Body of pancreas (tissue), 4 donors: ENCODE measurements around the gene DEFB131A. TPM values are rescaled to one million over a fixed set of nuclear protein-coding genes. Genes with fewer than 3 reads are reported as not detected.
"Not testable (repeated sequence)": the region's sequence is repeated elsewhere in the genome, so short reads cannot be mapped to it uniquely, and the experiment has no call there.

Experiments
- ATAC-seq: fragments of 150-250 bp; one replicate; pipeline ENCODE4 v1.9.1; 2016
- DNase-seq, 4 donors: peaks; one replicate each; pipeline ENCODE4 v3.0.0-alpha.2; 2019
- H3K27ac ChIP-seq, 4 donors: fragments of 200-600 bp; sonication (generic); 1 replicate in 3 of 4; 2 replicates in 1 of 4; pipeline versions ENCODE4 v1.5.1 to v1.6.1; 2016 to 2019; ENCODE audit warnings: mild to moderate bottlenecking in 1 of 4, mixed read lengths in 1 of 4, moderate library complexity in 1 of 4
- H3K27me3 ChIP-seq, 2 donors: fragments of 200-600 bp; sonication (generic); one replicate each; pipeline ENCODE4 v1.6.0; 2016; ENCODE audit warnings: mild to moderate bottlenecking in 1 of 2
- H3K36me3 ChIP-seq, 2 donors: fragments of 200-600 bp; sonication (generic); replicated peaks in 1 of 2; 2 replicates each; pipeline ENCODE4 v1.5.1; 2016; ENCODE audit warnings: low read depth in 2 of 2; ENCODE audit not compliant: insufficient read depth in 1 of 2
- H3K4me1 ChIP-seq: fragments of 200-600 bp; sonication (generic); one replicate; pipeline ENCODE4 v1.6.0; 2016
- H3K4me3 ChIP-seq, 2 donors: fragments of 200-600 bp; sonication (generic); 1 replicate in 1 of 2; 2 replicates in 1 of 2; pipeline ENCODE4 v1.5.1; 2016 to 2019
- H3K9me3 ChIP-seq, 3 donors: fragments of 200-600 bp; sonication (generic); 1 replicate in 2 of 3; 2 replicates in 1 of 3; pipeline ENCODE4 v1.5.1; 2016
- WGBS, 2 donors: methylation state at CpG; one replicate each; pipeline ENCODE4 v1.1.5; 2017; 5-methylcytosine and 5-hydroxymethylcytosine counted together
- intact Hi-C: fragments of 100-400 bp; cut with DNase I; formaldehyde crosslinking; loops from one replicate; pipeline ENCODE4 v1.15.1; 2023
- total RNA-seq, 2 donors: library from RNA; depleted of rRNA; stranded (reverse); fragments of >200 nt; gene quantifications; one replicate each; pipeline ENCODE4 v1.1.0, GENCODE V29; 2016

Gene DEFB131A
- total RNA-seq, 2 donors from 2014 or later: not detected

DNA sequence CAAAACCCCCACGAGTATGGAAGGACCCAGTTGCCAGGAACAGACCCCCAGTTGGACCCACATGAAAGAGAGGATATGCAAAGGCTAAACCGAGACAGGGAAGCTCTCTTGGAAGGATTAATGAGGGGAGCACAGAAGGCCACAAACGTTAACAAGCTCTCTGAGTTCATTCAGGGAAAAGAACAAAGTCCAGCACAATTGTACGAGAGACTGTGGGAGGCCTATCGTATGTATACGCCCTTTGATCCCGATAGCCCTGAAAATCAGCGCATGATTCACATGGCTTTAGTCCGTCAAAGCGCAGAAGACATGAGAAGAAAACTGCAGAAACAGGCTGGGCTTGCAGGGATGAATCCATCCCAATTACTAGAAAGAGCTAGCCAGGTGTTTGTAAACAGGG is 8.0 kb downstream of the DEFB131A start:
- DNase-seq, H3K27ac ChIP-seq, H3K9me3 ChIP-seq, intact Hi-C loops, H3K36me3 ChIP-seq, H3K4me1 ChIP-seq, H3K27me3 ChIP-seq, H3K4me3 ChIP-seq, ATAC-seq: not testable (repeated sequence)
- 51 to 54% methylated on average over 10 of the region's 10 CpGs for WGBS, 2 donors

DNA sequence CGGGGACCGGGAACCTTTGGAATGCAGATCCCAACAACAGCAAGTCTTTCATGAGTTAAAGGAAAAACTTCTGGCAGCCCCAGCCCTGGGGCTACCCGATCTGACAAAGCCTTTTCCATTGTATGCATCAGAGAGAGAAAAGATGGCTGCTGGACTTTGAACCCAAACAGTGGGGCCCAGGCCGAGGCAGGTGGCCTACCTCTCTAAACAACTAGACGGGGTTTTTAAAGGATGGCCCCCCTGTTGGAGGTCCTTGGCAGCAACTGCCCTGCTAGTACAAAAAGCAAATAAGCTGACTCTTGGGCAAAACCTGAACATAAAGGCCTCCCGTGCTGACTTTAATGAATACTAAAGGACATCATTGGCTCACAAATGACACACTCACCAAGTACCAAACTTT is 10.1 kb downstream of the DEFB131A start:
- ATAC-seq, H3K27me3 ChIP-seq, H3K27ac ChIP-seq, DNase-seq, H3K9me3 ChIP-seq, H3K4me1 ChIP-seq, H3K4me3 ChIP-seq, H3K36me3 ChIP-seq, intact Hi-C loops: not testable (repeated sequence)
- WGBS, 2 donors: 35 to 44% methylated on average over 6 of the region's 6 CpGs

DNA sequence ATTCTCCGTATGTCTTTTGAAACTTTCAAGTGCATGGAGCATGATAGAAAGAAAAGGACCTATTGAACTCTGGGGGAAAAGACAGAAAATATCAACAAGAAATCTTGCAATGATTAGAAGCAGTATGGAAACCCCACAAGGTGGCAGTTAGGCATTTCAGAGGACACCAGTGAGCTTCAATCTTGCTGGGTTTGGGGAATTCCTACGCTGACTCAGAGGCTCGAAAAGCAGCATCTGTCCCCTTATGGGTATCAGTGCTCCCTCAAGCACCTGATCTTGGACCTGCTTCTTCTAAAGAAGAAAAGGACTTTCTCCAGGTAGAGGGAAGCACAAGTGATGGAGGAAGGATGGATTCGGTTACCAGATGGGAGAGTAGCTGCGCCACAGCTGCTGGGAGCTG is 10.8 kb downstream of the DEFB131A start:
- H3K36me3 ChIP-seq, H3K4me1 ChIP-seq, ATAC-seq, H3K9me3 ChIP-seq, H3K27ac ChIP-seq, H3K27me3 ChIP-seq, H3K4me3 ChIP-seq, intact Hi-C loops, DNase-seq: not testable (repeated sequence)
- 71 to 75% methylated on average over 5 of the region's 5 CpGs for WGBS, 2 donors

DNA sequence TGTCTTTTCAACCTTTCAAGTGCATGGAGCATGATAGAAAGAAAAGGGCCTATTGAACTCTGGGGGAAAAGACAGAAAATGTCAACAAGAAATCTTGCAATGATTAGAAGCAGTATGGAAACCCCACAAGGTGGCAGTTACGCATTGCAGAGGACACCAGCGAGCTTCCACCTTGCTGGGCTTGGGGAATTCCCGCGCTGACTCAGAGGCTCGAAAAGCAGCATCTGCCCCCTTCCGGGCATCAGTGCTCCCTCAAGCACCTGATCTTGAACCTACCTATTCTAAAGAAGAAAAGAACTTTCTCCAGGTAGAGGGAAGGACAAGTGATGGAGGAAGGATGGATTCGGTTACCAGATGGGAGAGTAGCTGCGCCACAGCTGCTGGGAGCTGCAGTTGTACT is 35.3 kb downstream of the DEFB131A start:
- H3K27me3 ChIP-seq, H3K4me1 ChIP-seq, DNase-seq, H3K9me3 ChIP-seq, H3K36me3 ChIP-seq, H3K4me3 ChIP-seq, ATAC-seq, intact Hi-C loops, H3K27ac ChIP-seq: not testable (repeated sequence)
- 32% methylated on average over 8 of the region's 8 CpGs; no CpG with 5 or more reads in 1 of the 2 donors for WGBS, 2 donors

DNA sequence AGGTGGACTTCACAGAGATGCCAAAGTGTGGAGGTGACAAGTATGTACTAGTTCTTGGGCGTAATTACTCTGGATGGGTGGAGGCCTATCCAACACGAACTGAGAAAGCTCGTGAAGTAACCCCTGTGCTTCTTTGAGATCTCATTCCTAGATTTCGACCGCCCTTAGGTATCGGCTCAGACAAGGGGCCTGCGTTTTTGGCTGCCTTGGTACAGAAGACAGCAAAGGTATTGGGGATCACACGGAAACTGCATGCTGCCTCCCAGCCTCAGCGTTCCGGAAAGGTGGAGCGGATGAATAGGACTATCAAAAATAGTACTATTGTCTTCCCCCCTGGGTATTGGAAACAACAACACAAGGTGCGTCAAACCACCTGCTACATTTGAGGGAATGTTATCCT is 35.9 kb downstream of the DEFB131A start:
- H3K4me1 ChIP-seq, H3K27ac ChIP-seq, H3K36me3 ChIP-seq, intact Hi-C loops, DNase-seq, H3K27me3 ChIP-seq, H3K9me3 ChIP-seq, ATAC-seq, H3K4me3 ChIP-seq: not testable (repeated sequence)
- 76 to 84% methylated on average over 12 of the region's 12 CpGs for WGBS, 2 donors

DNA sequence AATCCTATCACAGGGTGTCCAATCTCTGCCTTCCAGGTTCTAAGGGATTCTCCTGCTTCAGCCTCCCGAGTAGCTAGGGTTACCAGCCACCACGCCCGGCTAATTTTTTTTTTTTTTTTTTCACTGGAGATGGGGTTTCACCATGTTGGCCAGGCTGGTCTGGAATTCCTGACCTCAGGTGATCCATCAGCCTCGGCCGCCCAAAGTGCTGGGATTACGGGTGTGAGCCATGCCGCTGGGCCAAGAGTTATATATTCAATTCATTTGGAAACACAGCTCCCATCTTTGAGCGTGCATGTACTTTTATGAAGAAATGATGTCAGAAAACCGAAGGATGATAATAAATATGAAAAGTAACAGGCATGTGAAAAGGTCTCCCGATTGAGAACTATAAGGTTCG is 38.7 kb downstream of the DEFB131A start:
- ATAC-seq, H3K9me3 ChIP-seq, H3K4me1 ChIP-seq, H3K27ac ChIP-seq, H3K36me3 ChIP-seq, H3K27me3 ChIP-seq, DNase-seq, H3K4me3 ChIP-seq, intact Hi-C loops: not testable (repeated sequence)
- WGBS, 2 donors: 73 to 78% methylated on average over 11 of the region's 11 CpGs

DNA sequence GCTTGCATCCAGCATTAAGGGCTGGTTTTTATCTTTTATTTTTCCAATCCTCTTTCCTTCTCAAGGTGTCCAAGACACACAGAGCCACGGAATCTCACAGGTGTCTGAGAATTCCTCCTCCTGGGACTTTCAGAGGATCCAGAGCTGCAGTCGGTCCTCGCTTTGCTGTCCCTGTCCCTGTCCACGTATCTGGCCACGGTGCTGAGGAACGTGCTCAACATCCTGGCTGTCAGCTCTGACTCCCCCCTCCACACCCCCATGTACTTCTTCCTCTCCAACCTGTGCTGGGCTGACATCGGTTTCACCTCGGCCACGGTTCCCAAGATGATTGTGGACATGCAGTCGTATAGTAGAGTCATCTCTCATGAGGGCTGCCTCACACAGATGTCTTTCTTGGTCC is 39.5 kb downstream of the DEFB131A start:
- H3K27ac ChIP-seq, ATAC-seq, H3K4me1 ChIP-seq, H3K4me3 ChIP-seq, H3K9me3 ChIP-seq, DNase-seq, H3K27me3 ChIP-seq, intact Hi-C loops, H3K36me3 ChIP-seq: not testable (repeated sequence)
- 80 to 81% methylated on average over 10 of the region's 10 CpGs for WGBS, 2 donors

DNA sequence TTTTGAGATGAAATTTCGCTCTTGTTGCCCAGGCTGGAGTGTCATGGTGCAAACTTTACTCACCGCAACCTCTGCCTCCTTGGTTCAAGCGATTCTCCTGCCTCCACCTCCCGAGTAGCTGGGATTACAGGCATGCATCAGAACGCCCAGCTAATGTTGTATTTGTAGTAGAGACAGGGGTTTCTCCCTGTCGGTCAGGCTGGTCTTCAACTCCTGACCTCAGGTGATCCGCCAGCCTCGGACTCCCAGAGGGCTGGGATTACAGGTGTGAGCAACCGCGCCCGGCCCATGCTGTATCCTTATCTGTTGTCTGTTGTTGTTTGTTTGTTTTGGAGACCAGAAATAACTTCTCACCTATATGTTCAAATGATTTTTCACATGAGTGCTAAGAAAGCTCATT is 42.7 kb downstream of the DEFB131A start:
- H3K36me3 ChIP-seq, H3K27me3 ChIP-seq, ATAC-seq, H3K4me3 ChIP-seq, H3K9me3 ChIP-seq, DNase-seq, intact Hi-C loops, H3K27ac ChIP-seq, H3K4me1 ChIP-seq: not testable (repeated sequence)
- WGBS, 2 donors: 62 to 76% methylated on average over 7 to 11 of the region's 11 CpGs

DNA sequence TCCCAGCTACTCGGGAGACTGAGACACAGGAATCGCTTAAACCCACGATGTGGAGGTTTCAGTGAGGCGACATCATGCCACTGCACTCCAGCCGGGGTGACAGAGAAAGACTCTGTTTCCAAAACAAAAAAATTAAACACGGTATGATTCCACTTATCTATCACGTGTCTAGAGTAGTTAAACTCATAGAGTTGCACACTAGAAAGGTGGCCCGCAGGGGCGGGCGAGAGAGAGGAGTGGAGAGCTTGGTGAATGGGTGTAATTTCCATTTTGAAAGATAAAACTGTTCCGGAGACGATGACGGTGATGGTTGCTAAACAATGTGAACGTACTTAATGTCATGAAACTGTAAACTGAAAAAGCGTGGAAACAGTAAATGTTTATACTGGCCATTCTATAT is 44.6 kb downstream of the DEFB131A start:
- H3K36me3 ChIP-seq, intact Hi-C loops, H3K27me3 ChIP-seq, ATAC-seq, H3K9me3 ChIP-seq, H3K27ac ChIP-seq, H3K4me3 ChIP-seq, DNase-seq, H3K4me1 ChIP-seq: not testable (repeated sequence)
- 60 to 64% methylated on average over 15 of the region's 15 CpGs for WGBS, 2 donors

DNA sequence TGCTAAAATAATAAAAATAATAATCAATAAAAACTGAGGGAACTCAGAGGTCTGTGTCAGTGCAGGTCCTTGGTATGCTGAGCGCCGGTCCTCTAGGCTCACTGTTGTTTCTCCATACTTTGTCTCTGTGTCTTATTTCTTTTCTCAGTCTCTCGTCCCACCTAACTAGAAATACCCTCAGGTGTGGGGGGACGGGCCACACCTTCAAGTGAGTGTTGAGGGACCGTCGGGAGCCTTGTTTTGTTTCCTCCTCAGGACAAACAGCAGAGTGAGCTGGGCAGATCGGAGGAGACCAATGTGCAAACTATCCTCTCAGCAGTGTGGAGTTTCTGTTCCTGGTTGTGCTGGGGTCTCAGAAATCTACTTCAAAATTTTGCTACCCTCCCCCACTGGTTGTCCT is 46.3 kb downstream of the DEFB131A start:
- H3K9me3 ChIP-seq, DNase-seq, H3K27me3 ChIP-seq, H3K27ac ChIP-seq, H3K36me3 ChIP-seq, H3K4me1 ChIP-seq, H3K4me3 ChIP-seq, ATAC-seq, intact Hi-C loops: not testable (repeated sequence)
- WGBS, 2 donors: 38 to 39% methylated on average over 7 of the region's 7 CpGs

DNA sequence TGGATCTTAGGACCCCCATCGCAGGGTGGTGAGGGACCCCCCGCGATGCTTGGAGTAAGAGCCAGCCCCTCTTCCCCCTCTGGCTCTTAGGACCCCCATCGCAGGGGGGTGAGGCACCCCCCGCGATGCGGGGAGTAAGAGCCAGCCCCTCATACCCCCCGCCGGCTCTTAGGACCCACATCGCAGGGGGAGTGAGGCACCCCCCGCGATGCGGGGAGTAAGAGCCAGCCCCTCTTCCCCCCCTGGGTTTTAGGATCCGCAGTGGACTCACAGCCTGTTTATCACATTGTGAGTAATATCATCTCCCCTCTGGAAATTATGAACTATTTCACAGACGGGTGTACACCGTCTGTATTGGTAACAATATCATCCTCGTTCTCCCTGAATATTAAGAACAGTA is 46.8 kb downstream of the DEFB131A start:
- ATAC-seq, H3K27me3 ChIP-seq, intact Hi-C loops, H3K27ac ChIP-seq, H3K36me3 ChIP-seq, DNase-seq, H3K4me1 ChIP-seq, H3K9me3 ChIP-seq, H3K4me3 ChIP-seq: not testable (repeated sequence)
- 48 to 67% methylated on average over 6 to 9 of the region's 17 CpGs for WGBS, 2 donors

DNA sequence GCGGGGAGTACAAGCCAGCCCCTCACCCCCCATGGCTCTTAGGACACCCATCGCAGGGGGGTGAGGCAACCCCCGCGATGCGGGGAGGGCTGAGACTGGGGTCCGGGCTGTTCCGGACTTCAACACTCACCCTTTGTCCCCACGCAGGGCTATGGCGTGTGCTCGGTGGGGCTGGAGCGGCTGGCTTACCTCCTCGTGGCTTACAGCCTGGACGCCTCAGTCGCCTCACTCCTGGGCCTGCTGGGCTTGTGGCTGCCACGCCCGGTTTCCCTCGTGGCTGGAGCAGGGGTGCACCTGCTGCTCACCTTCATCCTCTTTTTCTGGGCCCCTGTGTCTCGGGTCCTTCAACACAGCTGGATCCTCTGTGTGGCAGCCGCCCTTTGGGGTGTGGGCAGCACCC is 49.4 kb downstream of the DEFB131A start:
- H3K27ac ChIP-seq, ATAC-seq, H3K4me3 ChIP-seq, H3K4me1 ChIP-seq, DNase-seq, H3K27me3 ChIP-seq, H3K36me3 ChIP-seq, H3K9me3 ChIP-seq, intact Hi-C loops: not testable (repeated sequence)
- WGBS, 2 donors: 66 to 78% methylated on average over 5 to 16 of the region's 19 CpGs
